GM13976 (cell line): ENCODE results near the gene C2orf49.

Experiments used
- DNase-seq: peaks from one replicate; pipeline ENCODE4 v3.0.0; 2012; ENCODE audit warnings: low spot score
- CTCF ChIP-seq: IDR thresholded peaks from 2 replicates; pipeline ENCODE4 v1.5.1; 2012; ENCODE audit warnings: borderline replicate concordance, mild to moderate bottlenecking; ENCODE audit not compliant: insufficient read depth; ENCODE audit errors: extremely low read depth, missing control alignments, control extremely low read depth
- in situ Hi-C: fragments of 300-500 bp; cut with MboI; formaldehyde crosslinking; loops from one replicate; pipeline ENCODE4 v1.12.0; 2022; ENCODE audit warnings: low sequenced_read_pairs, mixed read lengths, inconsistent platforms; ENCODE audit not compliant: unreplicated experiment

The C2orf49 gene

GRCh38 chr2:105330681-105331375 is 6.5 kb upstream of the C2orf49 start:
- DNase-seq: no peak
- TF ChIP-seq CTCF: no peak
- in situ Hi-C loops: no loop called here

GRCh38 chr2:105334211-105334610 is 3.1 kb upstream of the C2orf49 start:
- in situ Hi-C loops: no loop called here
- DNase-seq: no peak
- TF ChIP-seq CTCF: no peak

GRCh38 chr2:105335469-105335868 is 1.9 kb upstream of the C2orf49 start:
- in situ Hi-C loops: no loop called here
- TF ChIP-seq CTCF: no peak
- DNase-seq: no peak

GRCh38 chr2:105336786-105337121 is 586 bp upstream of the C2orf49 start:
- DNase-seq: no peak
- in situ Hi-C loops: no loop called here
- no peak for TF ChIP-seq CTCF

GRCh38 chr2:105338020-105338385 is 663 bp downstream of the C2orf49 start:
- no peak for DNase-seq
- in situ Hi-C loops: no loop called here
- TF ChIP-seq CTCF: no peak

- DNase-seq: no peak
- TF ChIP-seq CTCF: no peak
- in situ Hi-C loops: no loop called here
Observed at GRCh38 chr2:105339414-105339813, 2.1 kb downstream of the C2orf49 start.
